Tibial nerve (tissue), 3 donors: ENCODE data around the gene ZC2HC1C.

Experiments
- CTCF ChIP-seq, 5 experiments: fragments of 200-600 bp in 3 of 5; fragments of 450-650 bp in 2 of 5; sonication (generic) in 3 of 5; IDR thresholded peaks; one replicate each; pipeline ENCODE4 v1.5.1; 2016 to 2019; ENCODE audit warnings: antibody characterized with exemption in 5 of 5, mild to moderate bottlenecking in 3 of 5, moderate library complexity in 2 of 5
- POLR2A ChIP-seq, 2 donors: fragments of 450-650 bp; IDR thresholded peaks; one replicate each; pipeline ENCODE4 v1.6.1; 2017; ENCODE audit warnings: antibody characterized with exemption in 2 of 2, mild to moderate bottlenecking in 2 of 2, moderate library complexity in 2 of 2

GRCh38 chr14:75042035-75042434, 27.4 kb upstream of the ZC2HC1C start:
- no peak for TF ChIP-seq CTCF (IDR thresholded peaks at IDR 0.05)
- TF ChIP-seq POLR2A (IDR thresholded peaks at IDR 0.05) = no peak
